K562 (cell line): Measurements from ENCODE around the gene AGPAT4. TPM values are rescaled to one million over a fixed set of nuclear protein-coding genes. Genes with fewer than 3 reads are reported as not detected.

ENCODE experiments used
- ATAC-seq: fragments of 200-7000 bp; cut with Tn5 transposase; 3 replicates; pipeline ENCODE4 v1.9.1; 2020; ENCODE audit warnings: moderate library complexity
- BruUV-seq: library from RNA; stranded (reverse); fragments of 400-500 nt; replicated peaks from 2 replicates; lab custom pipeline; 2021; lab: Mats Ljungman, UMichigan
- CTCF ChIA-PET: fragments of 300-600 bp; formaldehyde crosslinking; extraction: SDS; loops from one replicate; lab custom pipeline; 2021; ENCODE audit warnings: low intra/inter-chr PET ratio; lab: Yijun Ruan, JAX
- POLR2A ChIA-PET: fragments of 300-600, 350-650 bp; sonication (Branson Sonifier 250); formaldehyde crosslinking; extraction: SDS; loops from one replicate; lab custom pipeline; 2021; ENCODE audit warnings: antibody characterized with exemption, inconsistent platforms; lab: Yijun Ruan, JAX
- DNase-seq, 4 experiments: peaks; one replicate each; pipeline versions ENCODE4 v3.0.0 to v3.0.0-alpha.2; 2011 to 2018; ENCODE audit warnings: low spot score in 3 of 4, mixed read lengths in 3 of 4; ENCODE audit errors: extremely low read depth in 1 of 4
- FAIRE-seq: peaks from 2 replicates; lab custom pipeline; 2011; peaks lifted over from hg19 to GRCh38; lab: Jason Lieb, UNC
- H2AFZ ChIP-seq: 2 replicates; pipeline ENCODE4 v1.6.0; 2011; ENCODE audit warnings: low read depth, low read length, control low read depth, inconsistent platforms
- H3K27ac ChIP-seq: fragments of 200-600 bp; 3 replicates; pipeline ENCODE4 v1.8.0; 2011; ENCODE audit warnings: low read depth, mild to moderate bottlenecking, control low read depth, inconsistent platforms, low read length, moderate library complexity, mixed read lengths; ENCODE audit errors: extremely low read depth
- H3K27me3 ChIP-seq, 2 experiments: fragments of 300-600 bp in 1 of 2; 2 replicates in 1 of 2; 3 replicates in 1 of 2; pipeline versions ENCODE4 v1.6.0 to v1.8.0; 2011; ENCODE audit warnings: inconsistent platforms in 2 of 2, low read length in 2 of 2, mild to moderate bottlenecking in 1 of 2, mixed read lengths in 1 of 2, moderate library complexity in 1 of 2; ENCODE audit not compliant: control insufficient read depth in 2 of 2, insufficient read depth in 2 of 2
- H3K36me3 ChIP-seq: fragments of 300-600 bp; 3 replicates; pipeline ENCODE4 v1.8.0; 2011; ENCODE audit warnings: mild to moderate bottlenecking, low read length, inconsistent platforms; ENCODE audit not compliant: control insufficient read depth, insufficient read depth
- H3K4me1 ChIP-seq, 2 experiments: fragments of 200-600 bp in 1 of 2; replicated peaks in 1 of 2; 2 replicates in 1 of 2; 3 replicates in 1 of 2; pipeline versions ENCODE4 v1.5.1 to v1.8.0; 2011; ENCODE audit warnings: inconsistent platforms in 2 of 2, low read length in 2 of 2, mild to moderate bottlenecking in 1 of 2, mixed read lengths in 1 of 2, moderate library complexity in 1 of 2; ENCODE audit not compliant: control insufficient read depth in 2 of 2, insufficient read depth in 2 of 2
- H3K4me2 ChIP-seq: 2 replicates; pipeline ENCODE4 v1.6.1; 2011; ENCODE audit warnings: low read length, control low read depth, inconsistent platforms, mixed read lengths; ENCODE audit not compliant: insufficient read depth
- H3K4me3 ChIP-seq: fragments of 200-600 bp; sonication (generic), shearing (Covaris generic); 2 replicates; pipeline ENCODE4 v1.5.1; 2016; ENCODE audit warnings: control low read depth, inconsistent platforms
- H3K79me2 ChIP-seq: fragments of 200-600 bp; 3 replicates; pipeline ENCODE4 v1.8.0; 2011; ENCODE audit warnings: low read length, inconsistent platforms; ENCODE audit not compliant: control insufficient read depth, insufficient read depth
- H3K9ac ChIP-seq, 2 experiments: 2 replicates each; pipeline versions ENCODE4 v1.6.0 to v1.6.1; 2011; ENCODE audit warnings: low read depth in 2 of 2, low read length in 2 of 2, control low read depth in 1 of 2, inconsistent platforms in 1 of 2, mild to moderate bottlenecking in 1 of 2, mixed read lengths in 1 of 2; ENCODE audit not compliant: insufficient read depth in 1 of 2
- H3K9me1 ChIP-seq: one replicate; pipeline ENCODE4 v1.6.0; 2011; ENCODE audit warnings: inconsistent platforms, mild to moderate bottlenecking, low read length, moderate library complexity; ENCODE audit not compliant: control insufficient read depth, insufficient read depth
- H3K9me3 ChIP-seq: replicated peaks from 2 replicates; pipeline ENCODE4 v1.5.1; 2011; ENCODE audit warnings: low read depth, low read length, inconsistent platforms; ENCODE audit not compliant: control insufficient read depth, insufficient read depth
- H4K20me1 ChIP-seq: replicated peaks from 2 replicates; pipeline ENCODE4 v1.6.1; 2011; ENCODE audit warnings: low read length, inconsistent platforms, mixed read lengths; ENCODE audit not compliant: control insufficient read depth, insufficient read depth
- JUNB ChIP-seq: fragments of 450-650 bp; formaldehyde crosslinking; conservative IDR thresholded peaks from 2 replicates; pipeline ENCODE4 v1.4.0; 2020; ENCODE audit warnings: mild to moderate bottlenecking
- MAFG ChIP-seq: fragments of 450-650 bp; conservative IDR thresholded peaks from 2 replicates; pipeline ENCODE4 v1.6.1; 2016; ENCODE audit warnings: missing genetic modification characterization, missing compliant biosample characterization
- MNT ChIP-seq, 2 experiments: fragments of 450-650 bp; conservative IDR thresholded peaks; 2 replicates each; pipeline ENCODE4 v1.6.1; 2017; ENCODE audit warnings: mild to moderate bottlenecking in 2 of 2, moderate library complexity in 2 of 2
- NONO ChIP-seq, 2 experiments: fragments of 200-400 bp in 1 of 2; fragments of 450-650 bp in 1 of 2; formaldehyde crosslinking in 1 of 2; IDR thresholded peaks; 2 replicates each; pipeline ENCODE4 v1.6.1; 2017; ENCODE audit warnings: low read depth in 2 of 2, mild to moderate bottlenecking in 2 of 2, moderate library complexity in 2 of 2, low read length in 1 of 2
- RAD21 ChIP-seq, 2 experiments: fragments of 250-450 bp in 1 of 2; fragments of 450-650 bp in 1 of 2; sonication (Bioruptor Pico) in 1 of 2; formaldehyde crosslinking in 1 of 2; IDR thresholded peaks in 1 of 2; conservative IDR thresholded peaks in 1 of 2; 2 replicates each; pipeline versions ENCODE4 v1.4.0 to v1.8.0; 2020 to 2022; ENCODE audit warnings: mild to moderate bottlenecking in 2 of 2, moderate library complexity in 1 of 2
- SMC3 ChIP-seq: conservative IDR thresholded peaks from 2 replicates; pipeline ENCODE4 v1.6.1; 2011; ENCODE audit warnings: low read depth, low read length, improper control_type of control experiment; ENCODE audit not compliant: insufficient read depth
- ZNF449 ChIP-seq: fragments of 250-450 bp; sonication (Bioruptor Pico); IDR thresholded peaks from 2 replicates; pipeline ENCODE4 v1.8.0; 2022; ENCODE audit warnings: moderate library complexity, mild to moderate bottlenecking, inconsistent platforms
- ZNF644 ChIP-seq: fragments of 200-800 bp; sonication (Bioruptor generic); IDR thresholded peaks from 2 replicates; pipeline ENCODE4 v1.6.1; 2016; ENCODE audit warnings: low read depth, missing genetic modification characterization, missing compliant biosample characterization
- WGBS: fragments of 100-300 bp; shearing (Covaris generic); methylation state at CpG from one replicate; pipeline ENCODE4 v1.1.6; 2016; ENCODE audit warnings: low coverage, mixed read lengths; ENCODE audit not compliant: insufficient coverage; ENCODE audit errors: missing lambda C conversion rate; 5-methylcytosine and 5-hydroxymethylcytosine counted together
- in situ Hi-C: fragments of 300-500 bp; cut with MboI; formaldehyde crosslinking; loops from 4 replicates; pipeline ENCODE4 v1.15.0; 2018; ENCODE audit warnings: inconsistent platforms, mixed read lengths
- intact Hi-C: fragments of 100-400 bp; cut with micrococcal nuclease; formaldehyde crosslinking; loops from 2 replicates; pipeline ENCODE4 v1.14.2; 2022
- polyA plus RNA-seq, 8 experiments: library from polyadenylated mRNA; depleted of rRNA in 4 of 8; stranded (reverse) in 5 of 8; unstranded in 3 of 8; fragments of >200 nt; fragmentation: Nextera tagmentation in 2 of 8; fragmentation: Illumina TruSeq in 1 of 8; extraction: Ambion mirVana in 2 of 8; extraction: Trizol in 1 of 8; gene quantifications; 2 replicates each; pipeline versions ENCODE4 v1.2.1 to v1.2.3, GENCODE V29; 2011 to 2014; ENCODE audit warnings: inconsistent platforms in 1 of 8, missing spikeins in 1 of 8
- total RNA-seq, 7 experiments: library from RNA; depleted of rRNA in 6 of 7; stranded (reverse); fragments of >200 nt in 6 of 7; fragmentation: Illumina TruSeq in 2 of 7; extraction: Trizol in 2 of 7; gene quantifications; 2 replicates each; pipeline versions ENCODE4 v1.2.1 to v1.2.3, GENCODE V29; 2011 to 2021; ENCODE audit warnings: low replicate concordance in 1 of 7
- TF ChIP-seq, protein P1 (sequence below), 3 experiments: IDR thresholded peaks in 2 of 3; conservative IDR thresholded peaks in 1 of 3; 2 replicates each; pipeline ENCODE4 v1.5.1; 2011 to 2012; ENCODE audit warnings: low read length in 3 of 3, mild to moderate bottlenecking in 3 of 3, control low read depth in 2 of 3, improper control_type of control experiment in 1 of 3, inconsistent platforms in 1 of 3, low read depth in 1 of 3, mixed read lengths in 1 of 3, moderate library complexity in 1 of 3; ENCODE audit not compliant: insufficient read depth in 2 of 3
- TF ChIP-seq, protein P2 (sequence below): fragments of 250-450 bp; sonication (Bioruptor Pico); IDR thresholded peaks from 2 replicates; pipeline ENCODE4 v1.5.0; 2020; ENCODE audit warnings: mild to moderate bottlenecking, borderline replicate concordance

The AGPAT4 gene
- total and polyA plus RNA-seq, 9 of the 15 experiments (the other 6 are each of a cell fraction or from before 2014, with no cell fraction given) = 2.2 to 15.0 (median 5.7) TPM

DNA sequence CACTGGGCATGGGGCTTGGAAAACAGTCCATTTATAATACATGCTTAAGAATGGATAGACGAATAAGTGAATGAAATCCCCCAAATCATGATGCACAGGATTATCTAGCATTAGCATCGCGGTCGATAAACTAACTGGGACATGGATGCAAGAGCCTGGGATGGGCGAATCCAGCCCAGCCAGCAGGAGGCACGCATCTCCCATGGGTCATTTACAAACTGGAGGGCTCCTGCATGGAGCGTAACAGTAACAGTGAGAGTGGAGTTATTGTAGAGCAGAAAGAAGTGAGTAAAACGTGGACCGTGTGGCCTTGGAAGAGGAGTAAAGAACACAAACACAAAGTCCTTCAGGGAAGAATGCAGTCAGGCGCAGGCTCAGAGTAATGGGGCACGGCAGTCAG lies 136.5 kb downstream of the AGPAT4 start:
- in situ Hi-C loops = no loop called here
- POLR2A ChIA-PET = interaction anchor here (1.0 kb wide), 1 partner anchor 238 kb away, joined by 3 read pairs; no protein-coding TSS in a partner anchor
- H3K9me1 ChIP-seq = no peaks in the 10 kb centered on the region
- DNase-seq (no peak), ATAC-seq (peak; percentile 29), FAIRE-seq (no peak)
- no peaks in the 10 kb centered on the region for H3K9me3 ChIP-seq
- peaks cover 5% of the 10 kb centered on the region; the same call in 1 of the 3 replicates for H3K36me3 ChIP-seq
- no peaks in the 10 kb centered on the region for H3K27me3 ChIP-seq
- no TSS peak for BruUV-seq
- CTCF ChIA-PET = interaction anchor here (1.3 to 1.5 kb wide), 2 partner anchors 233 to 236 kb away, joined by 4 to 7 read pairs; no protein-coding TSS in a partner anchor
- no peak overlapping the region for H3K9ac ChIP-seq
- H3K4me3 ChIP-seq = no peak overlapping the region
- no peak overlapping the region for H2AFZ ChIP-seq
- no peak overlapping the region for H3K27ac ChIP-seq
- intact Hi-C loops = loop anchor here (1.0 kb wide), 2 partner anchors 215 to 237 kb away; no protein-coding TSS in a partner anchor
- H3K79me2 ChIP-seq = no peaks in the 10 kb centered on the region
- WGBS = 59% methylated on average over 11 of the region's 11 CpGs
- H3K4me2 ChIP-seq = no peak overlapping the region
- no peaks in the 10 kb centered on the region for H4K20me1 ChIP-seq
- H3K4me1 ChIP-seq = peaks cover 4 to 31% of the 10 kb centered on the region in 2 experiments; a peak in 3 of 5 replicates
- no peak for TF ChIP-seq MNT (conservative IDR thresholded peaks at IDR 0.05)
- TF ChIP-seq MAFG (tag) = no peak
- no peak for TF ChIP-seq NONO (IDR thresholded peaks at IDR 0.05; ENCODE audit: low read depth in 2 of 2, low read length in 1 of 2)
- peak; percentile 66 for TF ChIP-seq SMC3
- TF ChIP-seq JUNB (CRISPR knock-in tag) = no peak
- TF ChIP-seq, protein P1, sequence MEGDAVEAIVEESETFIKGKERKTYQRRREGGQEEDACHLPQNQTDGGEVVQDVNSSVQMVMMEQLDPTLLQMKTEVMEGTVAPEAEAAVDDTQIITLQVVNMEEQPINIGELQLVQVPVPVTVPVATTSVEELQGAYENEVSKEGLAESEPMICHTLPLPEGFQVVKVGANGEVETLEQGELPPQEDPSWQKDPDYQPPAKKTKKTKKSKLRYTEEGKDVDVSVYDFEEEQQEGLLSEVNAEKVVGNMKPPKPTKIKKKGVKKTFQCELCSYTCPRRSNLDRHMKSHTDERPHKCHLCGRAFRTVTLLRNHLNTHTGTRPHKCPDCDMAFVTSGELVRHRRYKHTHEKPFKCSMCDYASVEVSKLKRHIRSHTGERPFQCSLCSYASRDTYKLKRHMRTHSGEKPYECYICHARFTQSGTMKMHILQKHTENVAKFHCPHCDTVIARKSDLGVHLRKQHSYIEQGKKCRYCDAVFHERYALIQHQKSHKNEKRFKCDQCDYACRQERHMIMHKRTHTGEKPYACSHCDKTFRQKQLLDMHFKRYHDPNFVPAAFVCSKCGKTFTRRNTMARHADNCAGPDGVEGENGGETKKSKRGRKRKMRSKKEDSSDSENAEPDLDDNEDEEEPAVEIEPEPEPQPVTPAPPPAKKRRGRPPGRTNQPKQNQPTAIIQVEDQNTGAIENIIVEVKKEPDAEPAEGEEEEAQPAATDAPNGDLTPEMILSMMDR (IDR thresholded peaks at IDR 0.05 in 2 of 3, conservative IDR thresholded peaks at IDR 0.05 in 1 of 3; ENCODE audit: insufficient read depth in 2 of 3, low read depth in 1 of 3, low read length in 3 of 3) = peak; percentile 52 to 64 (median 52); a peak in 5 of 6 replicates
- no peak for TF ChIP-seq ZNF644
- no peak for TF ChIP-seq ZNF449 (CRISPR knock-in tag)
- TF ChIP-seq, protein P2, sequence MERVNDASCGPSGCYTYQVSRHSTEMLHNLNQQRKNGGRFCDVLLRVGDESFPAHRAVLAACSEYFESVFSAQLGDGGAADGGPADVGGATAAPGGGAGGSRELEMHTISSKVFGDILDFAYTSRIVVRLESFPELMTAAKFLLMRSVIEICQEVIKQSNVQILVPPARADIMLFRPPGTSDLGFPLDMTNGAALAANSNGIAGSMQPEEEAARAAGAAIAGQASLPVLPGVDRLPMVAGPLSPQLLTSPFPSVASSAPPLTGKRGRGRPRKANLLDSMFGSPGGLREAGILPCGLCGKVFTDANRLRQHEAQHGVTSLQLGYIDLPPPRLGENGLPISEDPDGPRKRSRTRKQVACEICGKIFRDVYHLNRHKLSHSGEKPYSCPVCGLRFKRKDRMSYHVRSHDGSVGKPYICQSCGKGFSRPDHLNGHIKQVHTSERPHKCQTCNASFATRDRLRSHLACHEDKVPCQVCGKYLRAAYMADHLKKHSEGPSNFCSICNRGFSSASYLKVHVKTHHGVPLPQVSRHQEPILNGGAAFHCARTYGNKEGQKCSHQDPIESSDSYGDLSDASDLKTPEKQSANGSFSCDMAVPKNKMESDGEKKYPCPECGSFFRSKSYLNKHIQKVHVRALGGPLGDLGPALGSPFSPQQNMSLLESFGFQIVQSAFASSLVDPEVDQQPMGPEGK (CRISPR knock-in tag) = no peak
- TF ChIP-seq RAD21 (CRISPR knock-in tag; conservative IDR thresholded peaks at IDR 0.05 in 1 of 2, IDR thresholded peaks at IDR 0.05 in 1 of 2) = peak in 1 of 2 experiments; percentile 81; a peak in 2 of 4 replicates
